ENCODE results near the gene GAN.
"Not testable (repeated sequence)": the region's sequence is repeated elsewhere in the genome, so short reads cannot be mapped to it uniquely, and the experiment has no call there.

Gene GAN

DNA sequence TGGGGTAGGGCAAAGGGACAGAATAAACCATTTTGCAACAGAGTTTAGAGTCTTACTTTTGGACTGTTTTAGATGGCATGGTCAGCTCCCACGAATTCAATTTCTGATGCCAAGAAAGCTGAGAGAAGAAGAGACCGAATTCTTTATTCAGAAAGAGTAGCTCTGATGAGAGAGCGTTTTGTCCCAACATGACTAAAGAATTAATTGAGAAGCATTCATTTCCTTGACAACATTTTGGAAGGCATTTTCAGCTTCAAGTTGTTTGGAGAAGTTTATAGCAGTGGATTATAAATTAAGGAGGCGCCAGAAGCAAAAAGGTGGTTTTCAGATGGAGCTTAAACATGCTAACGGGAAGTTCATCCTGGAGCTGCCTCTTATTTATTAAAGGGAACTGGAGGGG is 12.2 kb downstream of the GAN start:
- Histone ChIP-seq H3K36me3 (ENCODE audit: insufficient read depth, low read length) (no peaks in the 10 kb centered on the region), H2AFZ (ENCODE audit: low read length, unreplicated experiment) (no peak overlapping the region), H3K27me3 (ENCODE audit: insufficient read depth, low read length) (no peaks in the 10 kb centered on the region), H3K4me3 (ENCODE audit: low read depth, low read length) (no peak overlapping the region), H3K79me2 (ENCODE audit: control insufficient read depth, insufficient read depth, low read length, unreplicated experiment) (peaks cover 30% of the 10 kb centered on the region), H3K27ac (ENCODE audit: low read depth, low read length) (no peak overlapping the region), H3K4me1 (ENCODE audit: control insufficient read depth, insufficient read depth, low read length, unreplicated experiment) (no peaks in the 10 kb centered on the region)

DNA sequence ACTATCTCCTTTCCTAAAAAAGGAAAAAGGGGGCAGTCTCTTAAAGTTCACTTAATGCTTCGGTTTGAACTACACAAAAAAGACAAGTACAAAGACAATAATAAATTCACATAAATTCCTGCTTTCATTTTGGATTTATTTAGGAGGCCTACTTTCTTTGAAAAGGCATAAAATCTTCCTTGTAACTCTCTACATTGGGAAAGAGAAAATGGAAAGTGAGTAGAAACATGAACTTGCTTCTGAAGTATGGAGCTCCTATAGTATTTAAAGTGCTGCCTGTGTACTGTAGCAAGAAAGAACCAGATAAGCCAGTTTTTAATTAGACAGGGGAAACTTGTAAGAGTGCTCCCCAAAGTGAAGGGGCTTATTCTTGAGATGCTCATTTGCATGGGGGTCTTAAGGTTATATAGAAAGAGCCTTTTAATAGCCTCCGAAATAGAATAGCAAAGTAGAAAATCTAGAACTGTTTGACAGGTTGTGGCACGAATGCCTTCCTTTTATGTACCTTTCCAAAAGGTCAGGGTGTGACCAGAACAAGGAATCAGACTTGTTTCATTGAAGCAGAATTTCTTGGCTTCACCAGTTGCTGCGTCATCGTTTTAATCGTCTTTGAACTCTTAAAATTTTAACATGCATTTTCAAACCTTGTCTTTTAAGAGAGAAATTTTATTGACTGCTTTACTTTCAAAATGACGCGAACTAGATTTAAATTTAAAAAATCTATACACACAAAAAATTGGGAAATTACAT is 12.9 kb downstream of the GAN start:
- no peak overlapping the region for H3K27ac ChIP-seq (ENCODE audit: low read depth, low read length)
- H3K36me3 ChIP-seq (ENCODE audit: insufficient read depth, low read length): no peaks in the 10 kb centered on the region
- no peaks in the 10 kb centered on the region for H3K27me3 ChIP-seq (ENCODE audit: insufficient read depth, low read length)
- H3K4me1 ChIP-seq (ENCODE audit: control insufficient read depth, insufficient read depth, low read length, unreplicated experiment): no peaks in the 10 kb centered on the region
- H2AFZ ChIP-seq (ENCODE audit: low read length, unreplicated experiment): no peak overlapping the region
- H3K79me2 ChIP-seq (ENCODE audit: control insufficient read depth, insufficient read depth, low read length, unreplicated experiment): peaks cover 29% of the 10 kb centered on the region
- no peak overlapping the region for H3K4me3 ChIP-seq (ENCODE audit: low read depth, low read length)

DNA sequence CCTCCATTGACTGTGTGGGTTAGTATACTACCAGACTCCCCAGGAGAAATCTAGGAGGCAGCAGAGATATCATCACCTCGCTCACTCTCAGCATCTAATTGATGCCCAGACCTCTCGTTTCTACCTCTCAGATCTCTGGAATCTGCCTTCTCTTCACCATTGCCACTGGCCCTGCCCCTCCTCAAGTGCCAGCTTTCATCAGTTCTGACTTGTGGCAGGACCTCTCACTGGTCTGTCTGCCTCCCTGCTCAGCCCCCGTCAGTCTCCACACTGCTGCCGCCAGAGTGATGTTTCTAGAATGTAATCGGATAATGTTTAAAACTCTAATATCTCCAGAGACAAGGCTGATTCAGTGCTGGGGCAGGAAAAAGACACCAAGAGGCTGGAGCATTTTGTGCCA is 15.2 kb downstream of the GAN start:
- H3K36me3 ChIP-seq (ENCODE audit: insufficient read depth, low read length): no peaks in the 10 kb centered on the region
- no peak overlapping the region for H3K27ac ChIP-seq (ENCODE audit: low read depth, low read length)
- peaks cover 23% of the 10 kb centered on the region for H3K79me2 ChIP-seq (ENCODE audit: control insufficient read depth, insufficient read depth, low read length, unreplicated experiment)
- no peak overlapping the region for H2AFZ ChIP-seq (ENCODE audit: low read length, unreplicated experiment)
- no peaks in the 10 kb centered on the region for H3K4me1 ChIP-seq (ENCODE audit: control insufficient read depth, insufficient read depth, low read length, unreplicated experiment)
- H3K4me3 ChIP-seq (ENCODE audit: low read depth, low read length): no peak overlapping the region
- H3K27me3 ChIP-seq (ENCODE audit: insufficient read depth, low read length): no peaks in the 10 kb centered on the region

DNA sequence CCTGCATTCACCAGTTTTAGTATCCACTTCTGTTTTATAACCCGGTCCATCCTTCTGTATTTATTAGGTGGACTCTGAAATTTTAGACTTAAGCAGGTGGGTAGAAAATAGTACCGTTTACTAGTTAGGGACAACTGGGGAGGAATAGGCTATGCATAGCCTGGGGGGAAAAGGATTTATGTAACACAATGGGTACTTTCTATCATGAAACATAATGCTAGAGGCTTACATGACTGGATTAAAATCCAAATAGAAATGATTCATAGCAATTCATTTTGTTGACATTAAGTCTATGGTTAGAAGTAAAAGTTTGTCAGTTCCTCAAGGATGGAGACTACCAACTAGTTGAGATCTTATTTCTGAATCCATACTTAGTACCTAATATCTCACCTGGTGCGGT is 18.6 kb downstream of the GAN start:
- peaks cover 16% of the 10 kb centered on the region for H3K79me2 ChIP-seq (ENCODE audit: control insufficient read depth, insufficient read depth, low read length, unreplicated experiment)
- H2AFZ ChIP-seq (ENCODE audit: low read length, unreplicated experiment): no peak overlapping the region
- H3K36me3 ChIP-seq (ENCODE audit: insufficient read depth, low read length): no peaks in the 10 kb centered on the region
- H3K4me1 ChIP-seq (ENCODE audit: control insufficient read depth, insufficient read depth, low read length, unreplicated experiment): no peaks in the 10 kb centered on the region
- H3K27me3 ChIP-seq (ENCODE audit: insufficient read depth, low read length): no peaks in the 10 kb centered on the region
- H3K27ac ChIP-seq (ENCODE audit: low read depth, low read length): no peak overlapping the region
- H3K4me3 ChIP-seq (ENCODE audit: low read depth, low read length): no peak overlapping the region

DNA sequence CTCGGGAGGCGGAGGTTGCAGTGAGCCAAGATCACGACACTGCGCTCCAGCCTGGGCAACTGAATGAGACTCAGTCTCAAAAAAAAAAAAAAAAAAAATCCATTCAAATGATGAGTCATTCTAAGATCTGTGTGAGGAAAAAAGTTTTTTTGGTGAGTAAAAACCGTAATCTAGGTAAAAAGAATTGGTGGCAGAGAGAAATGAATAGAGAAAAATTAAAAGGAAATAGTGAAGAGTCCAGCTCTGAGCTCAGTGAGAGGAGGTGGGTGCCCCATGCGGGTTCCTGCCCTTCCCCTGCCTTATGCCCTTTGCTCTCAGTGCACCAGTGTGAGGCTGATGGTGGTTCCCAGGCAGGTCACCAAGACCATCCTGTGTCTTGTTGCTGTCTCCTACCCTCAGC is 20.9 kb downstream of the GAN start:
- Histone ChIP-seq H3K79me2 (ENCODE audit: control insufficient read depth, insufficient read depth, low read length, unreplicated experiment) (peaks cover 6% of the 10 kb centered on the region), H3K36me3 (ENCODE audit: insufficient read depth, low read length) (no peaks in the 10 kb centered on the region), H3K4me1 (ENCODE audit: control insufficient read depth, insufficient read depth, low read length, unreplicated experiment) (no peaks in the 10 kb centered on the region), H2AFZ (ENCODE audit: low read length, unreplicated experiment) (no peak overlapping the region), H3K27ac (ENCODE audit: low read depth, low read length) (no peak overlapping the region), H3K4me3 (ENCODE audit: low read depth, low read length) (no peak overlapping the region), H3K27me3 (ENCODE audit: insufficient read depth, low read length) (no peaks in the 10 kb centered on the region)

DNA sequence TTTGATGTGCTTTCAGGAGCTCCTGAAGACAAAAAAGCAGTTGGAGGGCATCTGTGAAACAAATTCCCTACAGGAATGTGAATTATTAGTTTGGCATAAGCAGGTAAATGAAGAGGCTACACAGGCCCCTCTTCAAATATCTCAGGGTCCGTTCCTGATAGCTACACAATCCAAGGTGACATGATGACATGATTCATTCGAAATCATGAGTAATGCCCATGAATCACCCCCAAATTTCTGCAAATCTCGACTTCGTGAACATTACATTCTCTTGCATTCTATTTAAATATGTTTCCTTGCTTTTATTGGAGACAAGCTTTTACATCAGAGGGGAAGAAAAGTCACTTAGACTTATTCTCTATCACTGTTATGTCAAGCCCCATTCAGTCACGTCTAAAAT is 22.3 kb downstream of the GAN start:
- H3K4me1 ChIP-seq (ENCODE audit: control insufficient read depth, insufficient read depth, low read length, unreplicated experiment): no peaks in the 10 kb centered on the region

DNA sequence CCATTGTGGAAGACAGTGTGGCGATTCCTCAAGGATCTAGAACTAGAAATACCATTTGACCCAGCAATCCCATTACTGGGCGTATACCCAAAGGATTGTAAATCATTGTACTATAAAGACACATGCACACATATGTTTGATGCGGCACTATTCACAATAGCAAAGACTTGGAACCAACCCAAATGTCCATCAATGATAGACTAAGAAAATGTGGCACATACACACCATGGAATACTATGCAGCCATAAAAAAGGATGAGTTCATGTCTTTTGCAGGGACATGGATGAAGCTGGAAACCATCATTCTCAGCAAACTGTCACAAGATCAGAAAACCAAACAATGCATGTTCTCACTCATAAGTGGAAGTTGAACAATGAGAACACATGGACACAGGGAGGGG is 30.4 kb downstream of the GAN start:
- not testable (repeated sequence) for H2AFZ ChIP-seq (ENCODE audit: low read length, unreplicated experiment); H3K4me3 ChIP-seq (ENCODE audit: low read depth, low read length); H3K27ac ChIP-seq (ENCODE audit: low read depth, low read length); H3K79me2 ChIP-seq (ENCODE audit: control insufficient read depth, insufficient read depth, low read length, unreplicated experiment); H3K27me3 ChIP-seq (ENCODE audit: insufficient read depth, low read length); H3K36me3 ChIP-seq (ENCODE audit: insufficient read depth, low read length); H3K4me1 ChIP-seq (ENCODE audit: control insufficient read depth, insufficient read depth, low read length, unreplicated experiment)

More for the DNA sequence above, 22.3 kb downstream of the GAN start:
- H2AFZ ChIP-seq (ENCODE audit: low read length, unreplicated experiment): no peak overlapping the region
- H3K27me3 ChIP-seq (ENCODE audit: insufficient read depth, low read length): no peaks in the 10 kb centered on the region
- no peaks in the 10 kb centered on the region for H3K36me3 ChIP-seq (ENCODE audit: insufficient read depth, low read length)
- H3K79me2 ChIP-seq (ENCODE audit: control insufficient read depth, insufficient read depth, low read length, unreplicated experiment): peaks cover 6% of the 10 kb centered on the region
- no peak overlapping the region for H3K4me3 ChIP-seq (ENCODE audit: low read depth, low read length)
- no peak overlapping the region for H3K27ac ChIP-seq (ENCODE audit: low read depth, low read length)

DNA sequence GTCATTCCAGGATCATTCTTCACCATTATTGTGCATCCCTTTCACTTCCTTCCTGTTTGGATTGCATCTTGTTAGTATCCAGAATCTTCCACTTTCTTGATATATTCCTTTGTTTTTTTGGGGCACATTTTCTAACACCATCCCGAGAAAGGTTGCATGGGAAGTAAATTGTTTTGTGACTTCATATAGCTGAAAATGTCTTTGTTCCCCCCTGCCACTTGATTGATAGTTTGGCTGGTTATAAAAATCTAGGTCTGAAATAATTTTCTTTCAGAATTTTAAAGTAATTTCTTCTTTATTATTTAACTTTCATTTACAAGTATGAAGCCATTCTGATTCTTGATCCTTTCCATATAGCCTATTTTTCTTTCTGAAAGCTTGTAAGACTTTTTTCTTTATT is 32.7 kb downstream of the GAN start:
- Histone ChIP-seq H3K4me3 (ENCODE audit: low read depth, low read length) (no peak overlapping the region), H3K27ac (ENCODE audit: low read depth, low read length) (no peak overlapping the region), H3K27me3 (ENCODE audit: insufficient read depth, low read length) (no peaks in the 10 kb centered on the region), H3K36me3 (ENCODE audit: insufficient read depth, low read length) (peaks cover 8% of the 10 kb centered on the region; the same call in 1 of the 2 replicates), H3K79me2 (ENCODE audit: control insufficient read depth, insufficient read depth, low read length, unreplicated experiment) (peaks cover 3% of the 10 kb centered on the region), H3K4me1 (ENCODE audit: control insufficient read depth, insufficient read depth, low read length, unreplicated experiment) (no peaks in the 10 kb centered on the region), H2AFZ (ENCODE audit: low read length, unreplicated experiment) (no peak overlapping the region)

DNA sequence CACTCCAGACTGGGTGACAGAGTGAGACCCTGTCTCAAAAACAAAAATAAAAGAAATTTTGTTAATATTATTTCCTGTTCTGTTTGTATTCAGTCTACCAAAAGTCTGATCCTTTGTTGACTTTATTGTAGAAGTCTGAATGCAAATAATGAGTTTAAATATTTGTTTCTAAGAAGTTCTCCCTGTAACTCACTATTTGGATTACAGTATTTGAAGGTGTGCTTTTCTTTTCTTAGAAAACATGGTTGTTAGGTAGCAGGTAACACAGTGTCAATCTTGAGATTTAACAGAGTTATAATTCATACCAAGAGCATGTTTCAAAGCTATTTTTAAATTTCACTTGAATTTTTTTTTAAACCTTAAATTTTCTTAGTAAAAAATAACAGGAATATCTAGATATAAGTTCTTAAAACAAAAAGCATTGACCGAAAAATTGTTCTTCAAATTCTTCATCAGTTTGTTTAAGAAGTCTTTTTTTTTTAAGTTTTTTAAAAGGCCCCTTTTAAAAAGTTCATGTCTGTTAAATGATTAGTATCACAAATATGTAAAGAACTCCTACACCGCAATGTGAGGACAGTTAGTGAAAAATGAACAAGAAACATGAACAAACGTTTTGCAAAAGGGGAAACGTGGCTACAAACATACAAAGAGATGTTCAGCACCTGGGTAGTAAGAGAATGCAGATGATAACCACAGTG is 35.0 kb downstream of the GAN start:
- H3K36me3 ChIP-seq (ENCODE audit: insufficient read depth, low read length): peaks cover 8% of the 10 kb centered on the region; the same call in 1 of the 2 replicates
- H3K79me2 ChIP-seq (ENCODE audit: control insufficient read depth, insufficient read depth, low read length, unreplicated experiment): peaks cover 3% of the 10 kb centered on the region
- H3K4me3 ChIP-seq (ENCODE audit: low read depth, low read length): no peak overlapping the region
- H3K27me3 ChIP-seq (ENCODE audit: insufficient read depth, low read length): no peaks in the 10 kb centered on the region
- no peak overlapping the region for H2AFZ ChIP-seq (ENCODE audit: low read length, unreplicated experiment)
- no peak overlapping the region for H3K27ac ChIP-seq (ENCODE audit: low read depth, low read length)
- H3K4me1 ChIP-seq (ENCODE audit: control insufficient read depth, insufficient read depth, low read length, unreplicated experiment): no peaks in the 10 kb centered on the region

DNA sequence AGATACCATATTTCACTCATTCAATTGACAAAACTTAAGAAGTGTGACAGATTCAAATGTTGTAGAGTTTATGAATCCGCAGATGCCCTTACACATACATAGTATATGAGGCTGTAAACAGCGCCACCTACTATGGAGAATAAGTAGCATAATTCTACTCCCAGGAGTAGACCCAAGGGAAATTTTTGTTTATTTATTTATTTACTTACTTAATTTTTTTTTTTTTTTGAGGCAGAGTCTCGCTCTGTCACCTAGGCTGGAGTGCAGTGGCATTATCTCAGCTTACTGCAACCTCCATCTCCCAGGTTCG is 35.5 kb downstream of the GAN start:
- peaks cover 3% of the 10 kb centered on the region for H3K79me2 ChIP-seq (ENCODE audit: control insufficient read depth, insufficient read depth, low read length, unreplicated experiment)
- H3K4me1 ChIP-seq (ENCODE audit: control insufficient read depth, insufficient read depth, low read length, unreplicated experiment): no peaks in the 10 kb centered on the region
- no peak overlapping the region for H2AFZ ChIP-seq (ENCODE audit: low read length, unreplicated experiment)

DNA sequence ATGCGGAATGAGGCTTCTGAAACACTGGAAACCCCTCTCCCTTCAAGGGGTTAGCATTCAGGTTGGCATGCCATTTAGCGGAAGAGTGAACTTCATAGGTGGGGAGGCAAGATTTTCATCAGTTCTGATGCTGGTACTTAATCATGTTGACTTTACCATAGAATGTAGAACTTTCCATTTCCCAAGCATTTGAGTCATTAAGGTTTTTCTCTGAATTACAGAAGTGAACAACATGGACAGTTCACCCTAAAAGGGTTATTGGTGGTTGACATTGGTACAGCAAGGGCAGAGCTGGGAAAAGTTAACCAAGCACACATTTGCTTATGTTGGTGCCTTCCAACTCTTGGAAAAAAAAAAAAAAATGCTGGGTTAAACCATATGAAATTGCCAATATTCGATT is 39.1 kb downstream of the GAN start:
- Histone ChIP-seq H3K36me3 (ENCODE audit: insufficient read depth, low read length) (0 out of 2 replicates have a peak, but pooled peaks cover 3% of the 10 kb centered on the region), H3K4me1 (ENCODE audit: control insufficient read depth, insufficient read depth, low read length, unreplicated experiment) (no peaks in the 10 kb centered on the region), H2AFZ (ENCODE audit: low read length, unreplicated experiment) (no peak overlapping the region), H3K27ac (ENCODE audit: low read depth, low read length) (no peak overlapping the region), H3K79me2 (ENCODE audit: control insufficient read depth, insufficient read depth, low read length, unreplicated experiment) (no peaks in the 10 kb centered on the region), H3K4me3 (ENCODE audit: low read depth, low read length) (no peak overlapping the region), H3K27me3 (ENCODE audit: insufficient read depth, low read length) (no peaks in the 10 kb centered on the region)

More for the DNA sequence above, 35.5 kb downstream of the GAN start:
- Histone ChIP-seq H3K27ac (ENCODE audit: low read depth, low read length) (no peak overlapping the region), H3K27me3 (ENCODE audit: insufficient read depth, low read length) (no peaks in the 10 kb centered on the region), H3K4me3 (ENCODE audit: low read depth, low read length) (no peak overlapping the region), H3K36me3 (ENCODE audit: insufficient read depth, low read length) (peaks cover 8% of the 10 kb centered on the region; the same call in 1 of the 2 replicates)

Data from ACC112 (cell line).